HG02678 (cell line): ENCODE data around the gene IGF2BP3.

Source experiments
- ATAC-seq: cut with Tn5 transposase; IDR thresholded peaks from one replicate; pipeline ENCODE4 v1.9.1; 2021; ENCODE audit warnings: mild to moderate bottlenecking, moderate library complexity; ENCODE audit not compliant: unreplicated experiment

Gene IGF2BP3

GRCh38 chr7:23272275-23272674 is 198.0 kb downstream of the IGF2BP3 start:
- ATAC-seq = no peak

GRCh38 chr7:23268746-23269145 is 201.5 kb downstream of the IGF2BP3 start:
- no peak for ATAC-seq

- ATAC-seq = no peak
Measured at GRCh38 chr7:23268167-23268566, 202.1 kb downstream of the IGF2BP3 start.

- ATAC-seq = no peak
Measured at GRCh38 chr7:23267357-23267756, 202.9 kb downstream of the IGF2BP3 start.

- no peak for ATAC-seq
Measured at GRCh38 chr7:23266918-23267317, 203.4 kb downstream of the IGF2BP3 start.

- peak; percentile 52 for ATAC-seq
Measured at GRCh38 chr7:23264916-23265458, 205.3 kb downstream of the IGF2BP3 start.

- ATAC-seq = peak; percentile 83
Measured at GRCh38 chr7:23261843-23262452, 208.3 kb downstream of the IGF2BP3 start.

- ATAC-seq = no peak
Measured at GRCh38 chr7:23260371-23260770, 209.9 kb downstream of the IGF2BP3 start.
